CD4-positive, alpha-beta T cell treated with Interleukin-17A for 1 hour (primary cell): ENCODE data around the gene GLB1L3.
"Not testable (repeated sequence)": the region's sequence is repeated elsewhere in the genome, so short reads cannot be mapped to it uniquely, and the experiment has no call there.

Experiments
- DNase-seq: peaks from one replicate; pipeline ENCODE4 v3.0.0-alpha.2; 2020

Gene GLB1L3

GRCh38 chr11:134317103-134317502, 40.9 kb downstream of the GLB1L3 start:
- DNase-seq: no peak

- not testable (repeated sequence) for DNase-seq
These were observed 45.2 kb downstream of the GLB1L3 start for GRCh38 chr11:134321373-134321772.

DNA sequence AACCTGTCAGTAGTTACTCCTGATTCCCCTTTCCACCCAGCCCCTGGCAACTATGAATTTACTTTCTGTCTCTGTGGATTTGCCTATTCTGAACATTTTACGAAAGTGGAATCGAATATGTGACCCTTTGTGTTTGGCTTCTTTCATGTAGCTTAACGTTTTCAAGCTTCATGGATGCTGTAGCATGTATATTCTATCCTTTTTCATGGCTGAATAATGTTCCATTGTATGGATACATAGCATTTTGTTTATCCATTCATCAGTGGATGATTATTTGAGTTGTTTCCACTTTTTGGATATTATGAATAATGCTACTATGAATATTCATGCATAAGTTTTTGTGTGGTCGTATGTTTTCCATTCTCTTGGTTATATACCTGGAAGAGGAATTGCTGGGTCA, 46.4 kb downstream of the GLB1L3 start:
- no peak for DNase-seq

GRCh38 chr11:134328433-134328832, 52.3 kb downstream of the GLB1L3 start:
- DNase-seq: no peak

- peak; percentile 3 for DNase-seq
These were observed 54.6 kb downstream of the GLB1L3 start for GRCh38 chr11:134330611-134331353.

GRCh38 chr11:134331354-134332188, 55.4 kb downstream of the GLB1L3 start, which contains the start of gene GLB1L2:
GLB1L2 (plus strand) TSS chr11:134331988; CDS start chr11:134332062, 74 bp downstream.
- peak; percentile 90 for DNase-seq

- peak; percentile 14 for DNase-seq
These were observed 56.0 kb downstream of the GLB1L3 start for GRCh38 chr11:134332189-134332631.

- DNase-seq: no peak
These were observed 56.6 kb downstream of the GLB1L3 start for GRCh38 chr11:134332782-134333181.

- no peak for DNase-seq
These were observed 57.1 kb downstream of the GLB1L3 start for GRCh38 chr11:134333312-134333711.

DNA sequence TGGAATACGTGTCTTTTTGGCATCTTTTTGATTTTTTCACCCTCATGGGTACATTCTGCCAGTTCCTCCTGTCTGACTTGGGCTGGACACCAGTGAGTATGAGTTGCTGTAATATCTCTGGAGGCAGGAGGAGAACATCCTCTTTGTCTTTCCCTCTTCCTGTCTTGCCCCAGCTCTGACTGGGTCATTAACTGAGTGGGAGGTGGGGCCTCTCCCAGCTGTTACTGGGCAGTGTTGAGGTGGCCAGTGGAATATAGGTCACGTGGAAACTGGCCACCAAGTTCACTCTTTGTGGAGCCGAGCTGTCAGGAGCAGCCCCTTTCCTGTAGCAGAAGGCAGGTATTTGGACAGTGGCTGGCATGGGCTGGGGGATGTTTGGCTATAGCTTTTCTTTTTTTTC, 57.8 kb downstream of the GLB1L3 start:
- DNase-seq: no peak

GRCh38 chr11:134334796-134335571, 58.8 kb downstream of the GLB1L3 start:
- no peak for DNase-seq

DNA sequence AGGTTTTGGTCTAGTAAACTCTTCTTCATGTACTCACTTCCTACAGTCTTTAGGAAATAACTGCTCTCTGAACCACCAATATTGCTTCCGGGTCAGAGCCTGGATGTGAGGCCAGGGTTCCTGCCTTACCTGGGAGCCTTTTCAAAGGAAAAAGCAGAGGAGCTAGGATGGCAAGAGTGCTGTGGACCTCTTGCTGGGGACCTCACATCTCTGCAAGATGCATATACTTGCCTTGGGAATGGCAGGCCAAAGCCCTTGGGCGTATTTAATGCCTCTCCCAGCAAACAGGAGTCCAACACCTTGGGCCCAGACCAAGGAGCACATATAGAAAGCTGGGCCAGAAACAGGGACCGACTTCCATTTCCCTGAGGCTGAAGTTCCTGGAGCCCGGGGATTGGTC, 60.9 kb downstream of the GLB1L3 start:
- no peak for DNase-seq

DNA sequence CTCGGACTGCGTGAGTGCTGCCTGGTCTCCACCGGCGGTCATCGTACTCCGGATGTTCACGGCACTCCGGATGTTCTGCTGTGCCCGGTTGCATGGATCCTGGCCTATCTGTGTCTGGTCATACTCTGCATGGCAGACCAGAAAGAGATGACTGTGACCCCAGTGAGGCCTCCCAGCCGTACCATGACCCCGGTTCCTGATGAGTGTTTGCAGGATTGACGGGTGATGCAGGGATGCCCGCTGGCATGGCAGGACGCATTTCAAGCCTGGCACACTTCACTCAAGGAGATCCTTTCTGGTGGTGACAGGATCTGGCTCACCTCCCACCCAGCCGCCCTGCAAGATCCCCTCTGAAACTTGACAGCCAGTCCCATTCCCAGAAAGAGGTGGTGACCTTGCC, 61.9 kb downstream of the GLB1L3 start:
- DNase-seq: no peak

- DNase-seq: no peak
These were observed 62.5 kb downstream of the GLB1L3 start for GRCh38 chr11:134338654-134339053.

DNA sequence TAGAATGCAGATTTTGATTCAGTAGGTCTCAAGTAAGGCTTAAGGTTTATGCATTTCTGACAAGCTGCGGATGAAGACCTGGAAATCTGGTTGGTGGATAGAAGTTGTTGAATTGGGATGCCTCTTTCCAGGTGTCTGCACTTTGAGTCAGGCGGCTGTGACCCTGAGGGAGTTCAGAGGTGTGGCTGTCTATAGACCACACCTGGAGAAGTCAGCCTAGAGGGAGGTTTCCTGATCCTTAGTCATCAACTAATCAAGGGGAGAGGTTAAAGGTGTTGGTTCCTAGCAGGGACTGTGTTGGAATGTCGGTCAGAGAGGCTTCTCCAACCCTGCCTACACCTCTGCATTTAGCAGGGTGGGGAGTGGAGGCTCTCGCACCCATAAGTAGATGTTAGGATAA, 63.6 kb downstream of the GLB1L3 start:
- no peak for DNase-seq

- no peak for DNase-seq
These were observed 64.3 kb downstream of the GLB1L3 start for GRCh38 chr11:134340354-134340964.

DNA sequence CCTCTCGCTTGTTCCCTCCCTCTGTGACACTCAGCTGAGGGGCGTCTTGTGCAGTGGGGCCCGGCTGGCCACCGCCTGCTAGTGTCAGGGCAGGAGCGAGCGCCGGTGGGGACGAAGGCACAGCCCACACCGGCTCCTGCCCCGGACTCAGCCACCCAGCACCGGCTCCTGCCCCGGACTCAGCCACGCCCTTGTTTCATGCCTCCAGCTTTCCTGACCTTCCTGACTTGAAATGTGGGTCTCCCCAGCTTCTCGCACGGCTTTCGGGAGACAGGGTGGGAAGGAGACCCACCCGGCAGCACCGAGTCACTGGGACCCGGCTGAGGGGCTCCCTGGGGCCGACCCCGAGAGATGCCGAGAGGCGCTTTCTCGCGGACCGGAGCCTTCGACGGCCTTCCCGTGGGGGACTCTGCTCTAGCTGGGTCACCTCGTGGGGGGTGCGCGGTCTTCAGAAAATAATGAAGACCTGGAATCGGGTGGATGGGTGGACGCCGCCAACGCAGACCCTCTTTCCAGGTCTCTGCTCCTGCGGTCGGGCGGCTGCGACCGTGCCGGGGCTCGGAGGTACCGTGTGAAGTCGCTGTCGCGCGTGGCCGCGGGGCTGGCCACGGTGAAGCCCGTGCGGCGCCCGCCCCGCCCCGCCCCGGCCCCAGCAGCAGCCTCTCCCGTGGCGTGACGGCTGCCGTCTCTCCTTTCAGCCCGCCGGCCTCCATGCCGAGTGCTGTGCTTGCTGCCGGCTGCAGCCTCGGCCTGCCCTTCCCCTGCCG, 65.8 kb downstream of the GLB1L3 start:
- no peak for DNase-seq

- no peak for DNase-seq
These were observed 66.6 kb downstream of the GLB1L3 start for GRCh38 chr11:134342572-134343340.

- DNase-seq: no peak
These were observed 67.5 kb downstream of the GLB1L3 start for GRCh38 chr11:134343646-134344045.

DNA sequence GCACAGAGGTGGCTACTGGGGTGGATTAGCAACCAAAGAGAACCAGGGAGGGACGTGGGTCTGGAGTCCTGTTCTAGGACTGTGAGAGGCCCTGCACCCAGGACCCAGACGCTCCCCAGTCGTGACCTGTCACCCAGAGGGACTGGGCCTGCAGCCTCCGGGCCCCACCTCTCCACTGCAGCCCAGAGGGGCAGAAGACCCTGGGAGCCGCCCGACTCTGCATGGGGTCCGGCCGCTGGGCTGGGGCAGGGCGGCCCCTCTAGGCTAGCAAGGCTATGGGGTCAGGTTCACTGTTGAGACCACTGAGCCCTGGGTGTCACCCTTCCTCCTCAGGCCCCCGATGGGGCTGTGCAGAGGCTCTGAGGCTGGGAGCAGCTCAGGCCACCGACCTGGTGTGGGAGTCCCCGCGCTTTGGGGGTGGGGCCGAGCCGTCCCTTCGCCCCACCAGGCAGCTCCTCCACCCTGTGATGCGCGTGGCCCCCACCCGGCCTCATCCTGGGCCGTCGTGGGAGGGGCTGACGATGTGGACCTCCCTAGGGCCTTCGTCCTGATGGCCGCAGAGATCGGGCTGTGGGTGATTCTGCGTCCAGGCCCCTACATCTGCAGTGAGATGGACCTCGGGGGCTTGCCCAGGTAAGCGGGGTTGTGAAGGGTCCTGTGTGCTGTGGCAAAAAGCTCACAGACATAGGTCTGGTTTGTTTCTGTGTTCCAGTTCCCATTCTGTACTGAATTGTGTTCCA, 68.5 kb downstream of the GLB1L3 start:
- DNase-seq: not testable (repeated sequence)

GRCh38 chr11:134345237-134345550, 69.0 kb downstream of the GLB1L3 start:
- DNase-seq: no peak
